A172 (cell line): ENCODE measurements around the gene RFX4. TPM values are rescaled to one million over a fixed set of nuclear protein-coding genes. Genes with fewer than 3 reads are reported as not detected.
A peak's percentile ranks its signal among the peaks of the same experiment; 100 is the strongest.
"Not testable (repeated sequence)": the region's sequence is repeated elsewhere in the genome, so short reads cannot be mapped to it uniquely, and the experiment has no call there.

Source experiments
- DNase-seq: peaks from one replicate; pipeline ENCODE4 v3.0.0-alpha.2; 2015; ENCODE audit warnings: low spot score
- total RNA-seq: library from RNA; depleted of rRNA; stranded (reverse); fragments of >200 nt; shearing (Covaris generic); gene quantifications from 2 replicates; pipeline ENCODE4 v1.2.3, GENCODE V29; 2014

Gene RFX4
- total RNA-seq, 1 experiment from 2014 or later: not detected

DNA sequence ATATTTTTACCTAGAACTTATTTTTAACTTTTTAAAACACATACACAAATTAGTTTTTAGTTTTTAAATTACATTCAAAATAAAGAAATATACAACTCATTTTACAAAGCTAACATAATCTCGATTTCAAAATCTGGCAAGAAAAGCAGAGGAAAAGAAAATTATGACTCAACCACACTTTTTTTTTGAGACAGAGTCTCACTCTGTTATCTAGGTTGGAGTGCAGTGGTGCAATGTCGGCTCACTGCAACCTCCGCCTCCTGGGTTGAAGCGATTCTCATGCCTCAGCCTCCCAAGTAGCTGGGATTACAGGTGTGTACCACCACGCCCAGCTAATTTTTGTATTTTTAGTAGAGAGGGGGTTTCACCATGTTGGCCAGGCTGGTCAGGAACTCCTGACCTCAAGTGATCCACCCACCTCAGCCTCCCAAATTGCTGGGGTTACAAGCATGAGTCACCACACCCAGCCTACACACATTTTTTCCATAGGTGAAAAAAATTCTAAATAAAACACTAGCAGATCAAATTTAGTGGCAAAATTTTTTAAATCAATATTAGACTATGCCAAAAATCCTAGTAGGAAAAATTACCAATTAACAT is 143.9 kb downstream of the RFX4 start:
- not testable (repeated sequence) for DNase-seq

- no peak for DNase-seq
Observed at GRCh38 chr12:106729611-106730010, 146.8 kb downstream of the RFX4 start.

GRCh38 chr12:106732890-106733289 is 150.1 kb downstream of the RFX4 start:
- no peak for DNase-seq

- DNase-seq: no peak
Observed at GRCh38 chr12:106733660-106734059, 150.9 kb downstream of the RFX4 start.

DNA sequence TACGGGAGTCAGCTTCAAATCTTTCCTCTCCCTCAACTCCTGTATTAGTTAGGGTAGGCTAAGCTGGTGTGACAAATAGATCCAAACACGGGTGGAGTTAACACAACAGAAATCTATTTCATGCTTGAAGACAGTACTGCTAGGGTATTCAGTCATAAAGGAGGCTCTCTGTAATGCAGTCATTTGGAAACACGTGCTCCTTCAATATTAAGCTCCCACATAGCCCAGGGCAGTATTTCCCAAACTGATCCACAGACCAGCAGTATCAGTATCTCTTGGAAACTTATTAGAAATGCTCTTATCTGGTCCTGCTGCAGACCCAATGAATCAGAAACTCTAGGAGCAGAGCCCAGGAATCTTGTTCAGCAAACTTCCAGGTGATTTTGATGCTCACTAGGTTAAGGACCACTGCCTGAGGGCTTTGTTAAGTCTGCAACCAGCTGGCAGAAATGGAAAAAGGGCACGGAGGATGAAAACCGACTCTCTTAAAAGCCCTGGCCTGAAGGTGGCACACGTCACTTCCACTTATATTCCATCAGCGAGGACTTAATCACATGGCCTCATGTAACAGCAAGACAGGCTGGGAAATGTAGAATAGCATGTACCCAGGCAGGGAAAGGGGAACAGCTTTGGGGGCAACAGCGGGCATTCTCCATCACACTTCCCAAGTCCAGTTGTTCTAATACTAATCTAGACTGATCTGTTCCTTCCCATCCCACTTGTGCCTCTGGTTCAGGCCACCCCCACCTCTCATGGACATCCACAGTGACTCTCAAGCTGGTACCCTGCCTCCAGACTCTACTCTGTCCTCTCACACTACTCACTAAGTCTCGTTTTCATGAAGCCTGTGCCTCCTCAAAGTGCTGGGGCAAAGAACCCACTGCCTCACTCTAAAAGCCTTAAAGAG is 153.5 kb downstream of the RFX4 start:
- no peak for DNase-seq

- DNase-seq: peak; percentile 63
Observed at GRCh38 chr12:106739318-106739717, 156.5 kb downstream of the RFX4 start.

DNA sequence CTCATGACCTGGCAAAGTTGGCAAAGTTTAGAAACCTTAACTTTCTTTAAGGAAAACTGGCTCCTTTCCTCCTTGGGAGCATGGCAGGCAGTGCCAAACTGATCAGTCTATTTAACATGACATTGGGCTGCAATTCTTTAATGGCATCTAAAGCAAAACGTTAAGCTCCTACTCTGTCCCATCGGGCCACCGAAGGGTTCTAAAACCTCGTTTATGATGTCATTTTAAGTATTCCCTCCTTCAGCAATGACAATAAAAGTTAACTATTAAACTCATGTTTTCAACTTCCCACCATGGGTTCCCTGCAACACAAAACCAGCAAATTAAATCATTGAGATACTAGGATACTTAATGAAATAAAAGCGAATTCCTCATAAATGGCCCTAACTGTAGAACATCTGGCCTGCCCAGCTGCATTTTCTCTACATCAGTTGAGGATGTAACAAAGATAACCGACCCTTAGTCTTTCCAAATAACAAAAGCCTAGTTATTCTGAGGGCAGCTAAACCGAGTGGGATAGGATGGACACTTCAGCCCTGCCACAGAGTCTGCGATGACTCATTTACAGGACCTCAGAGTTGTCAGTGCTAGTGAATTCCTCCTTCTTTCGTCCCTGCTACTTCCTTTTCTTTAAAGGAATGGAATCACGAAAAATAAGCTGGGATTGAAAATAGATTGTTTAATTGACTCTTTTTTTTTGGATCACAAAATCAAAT is 157.2 kb downstream of the RFX4 start:
- DNase-seq: peak; percentile 73

DNA sequence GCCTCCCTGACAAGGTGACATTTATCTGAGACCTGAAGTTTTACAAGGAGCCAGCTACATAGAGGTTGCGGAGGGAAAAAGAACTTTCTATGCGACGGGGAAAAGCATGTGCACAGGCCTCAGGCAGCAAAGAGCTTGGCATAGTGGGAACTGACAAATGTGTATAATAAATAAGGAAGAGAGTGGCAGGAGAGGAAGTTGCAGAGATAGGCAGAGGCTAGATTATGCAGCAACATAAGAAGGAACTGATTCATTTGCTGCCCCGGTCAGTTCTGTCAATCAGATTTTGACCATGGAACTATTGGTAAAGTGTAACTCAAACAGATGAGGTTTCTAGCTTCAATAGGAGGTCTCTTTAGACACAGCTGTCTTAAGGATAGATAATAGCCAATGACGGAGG is 158.0 kb downstream of the RFX4 start:
- DNase-seq: no peak

GRCh38 chr12:106741247-106741646 is 158.4 kb downstream of the RFX4 start:
- no peak for DNase-seq

DNA sequence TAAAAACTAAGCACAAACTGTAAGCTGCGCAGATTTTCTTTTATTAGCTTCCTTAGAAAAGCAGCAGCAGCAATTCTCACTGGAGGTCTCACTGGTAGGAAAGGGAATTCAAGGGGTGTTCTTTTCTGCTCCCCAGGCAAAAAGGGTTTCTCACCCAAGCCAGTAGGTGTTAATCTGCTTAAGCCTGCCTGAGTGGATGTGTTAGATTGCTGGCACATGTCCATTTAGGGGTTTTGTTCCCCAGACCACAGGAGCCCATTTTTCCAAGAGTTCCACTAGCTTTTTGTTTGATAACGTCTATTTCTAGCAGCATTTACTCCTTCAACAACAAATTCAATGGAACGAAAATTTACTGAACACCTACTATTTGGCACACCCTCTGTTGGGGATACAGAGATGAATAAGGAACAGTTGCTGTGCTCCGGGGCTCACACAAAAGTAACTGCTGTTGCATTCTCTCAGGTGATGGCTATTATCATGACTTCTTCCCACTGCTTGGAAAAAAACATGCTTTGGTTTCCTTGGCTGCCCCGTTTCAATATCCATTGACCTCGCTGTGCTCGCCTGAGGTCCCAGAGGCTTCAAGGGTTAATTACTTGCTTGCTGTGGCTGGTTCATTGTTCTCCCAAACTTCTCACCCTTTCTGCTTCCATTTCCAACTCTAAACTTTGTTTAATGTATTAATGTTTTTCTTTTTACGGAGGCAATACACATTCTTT is 160.6 kb downstream of the RFX4 start:
- no peak for DNase-seq

GRCh38 chr12:106744600-106744999 is 161.8 kb downstream of the RFX4 start:
- DNase-seq: no peak

DNA sequence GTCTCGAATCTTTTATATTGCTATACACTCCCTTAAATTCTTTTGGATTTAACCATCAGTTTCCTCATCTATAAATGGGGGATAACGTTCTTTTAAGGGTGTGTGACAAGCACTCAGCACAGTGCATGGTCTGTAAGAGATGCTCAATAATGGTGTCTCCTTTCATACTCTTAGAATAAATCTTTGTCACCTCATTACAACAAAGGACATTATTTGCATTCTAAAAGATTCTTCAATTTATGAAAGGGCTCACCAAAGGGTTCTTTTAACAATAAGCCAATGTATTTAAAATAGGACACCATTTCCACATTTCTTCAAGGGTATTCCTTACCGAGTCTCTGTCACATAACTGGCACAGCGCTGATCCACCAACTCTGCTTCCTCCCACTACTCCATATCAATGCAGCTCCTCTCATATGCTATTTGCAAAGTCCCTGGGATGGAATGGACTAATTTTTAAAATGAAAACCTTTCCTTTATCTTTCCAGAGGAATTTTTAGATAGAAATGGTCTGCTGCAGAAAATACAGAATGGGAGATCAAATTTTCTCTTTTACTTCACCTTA is 162.5 kb downstream of the RFX4 start:
- DNase-seq: no peak

GRCh38 chr12:106747973-106748436 is 165.2 kb downstream of the RFX4 start:
- DNase-seq: no peak

GRCh38 chr12:106750524-106750923 is 167.7 kb downstream of the RFX4 start:
- DNase-seq: no peak

DNA sequence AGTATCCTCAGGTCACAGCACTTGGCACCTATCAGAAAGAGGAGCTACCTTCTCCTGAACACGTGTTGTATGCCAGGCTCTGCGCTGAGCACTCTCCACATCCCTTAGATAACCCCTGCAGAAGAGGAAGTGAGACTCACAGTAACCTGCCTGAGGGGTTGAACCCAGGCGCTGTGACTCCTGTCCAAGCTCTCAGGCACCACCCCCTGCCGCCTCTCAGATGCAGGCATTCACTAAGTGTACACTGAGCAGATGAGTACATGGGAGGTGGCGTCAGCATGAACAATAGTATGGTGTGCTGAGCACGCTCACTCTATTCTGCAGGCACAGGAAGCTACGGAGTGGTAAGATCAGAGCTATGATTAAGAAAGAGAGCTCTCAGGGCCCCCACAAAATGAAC is 170.7 kb downstream of the RFX4 start:
- no peak for DNase-seq

DNA sequence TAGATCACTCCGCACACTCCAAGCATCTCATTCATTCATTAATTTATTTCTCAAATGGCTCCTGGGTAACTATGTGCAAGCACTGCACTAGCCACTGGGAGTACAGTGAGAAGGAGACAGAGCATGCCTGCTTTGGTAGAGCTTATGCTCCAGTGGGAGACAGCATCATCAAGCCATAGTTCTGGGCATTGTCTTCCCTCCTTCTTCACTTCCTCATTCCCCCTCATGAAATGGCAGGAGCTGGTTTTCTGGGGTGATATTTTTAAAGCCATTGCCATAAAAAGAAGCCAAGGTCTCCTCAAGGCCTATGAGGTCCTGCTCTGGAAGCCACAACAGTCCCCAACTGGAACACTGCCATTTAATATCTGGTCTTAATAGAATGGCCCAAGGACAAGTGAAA is 171.5 kb downstream of the RFX4 start:
- DNase-seq: no peak

GRCh38 chr12:106757623-106758348 is 175.0 kb downstream of the RFX4 start:
- DNase-seq: no peak

- DNase-seq: no peak
Observed at GRCh38 chr12:106758349-106759110, 175.7 kb downstream of the RFX4 start.

DNA sequence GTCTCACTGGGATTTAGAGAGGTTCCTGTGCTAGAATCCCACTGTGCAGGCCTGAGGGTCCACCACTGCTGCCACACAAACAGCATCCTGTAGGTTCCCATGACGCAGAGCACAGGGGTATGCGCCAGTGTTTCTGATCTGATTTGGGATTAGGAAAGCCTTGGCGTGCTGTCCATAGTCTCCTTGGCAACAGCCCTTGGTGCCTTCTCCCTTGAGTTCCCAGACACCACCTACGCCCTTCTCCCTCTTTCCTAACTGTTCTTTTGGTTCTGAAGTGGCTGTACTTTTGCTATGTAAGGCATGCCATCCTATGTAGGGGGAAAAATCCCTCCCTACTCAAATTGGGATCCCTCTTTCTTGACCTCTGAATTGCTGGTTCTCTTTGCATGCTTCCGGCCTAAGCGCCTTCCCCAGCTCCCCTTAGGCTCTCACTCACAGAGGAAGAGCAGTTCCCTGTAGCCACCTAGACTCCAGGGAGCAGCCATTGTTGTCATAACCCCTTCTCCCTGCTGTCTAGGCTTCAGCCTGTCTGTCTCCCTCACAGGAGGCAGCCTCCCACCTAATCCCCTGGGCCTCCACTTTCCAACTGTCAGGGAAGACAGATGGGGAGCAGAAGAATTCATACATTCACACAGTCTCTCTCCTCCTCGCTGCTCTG is 176.9 kb downstream of the RFX4 start:
- no peak for DNase-seq

GRCh38 chr12:106760184-106760531 is 177.4 kb downstream of the RFX4 start:
- DNase-seq: no peak
